Uterus (tissue), 2 donors: ENCODE data around the gene RET.

Experiments
- POLR2A ChIP-seq, 2 donors: fragments of 450-650 bp; IDR thresholded peaks; one replicate each; pipeline ENCODE4 v1.6.1; 2016; ENCODE audit warnings: antibody characterized with exemption in 2 of 2, mild to moderate bottlenecking in 1 of 2, moderate library complexity in 1 of 2
- TF ChIP-seq, protein P1 (sequence below), 4 experiments: fragments of 200-600 bp in 2 of 4; fragments of 450-650 bp in 2 of 4; sonication (generic) in 2 of 4; IDR thresholded peaks; one replicate each; pipeline ENCODE4 v1.5.1; 2016 to 2019; ENCODE audit warnings: antibody characterized with exemption in 4 of 4, mild to moderate bottlenecking in 2 of 4, moderate library complexity in 1 of 4

DNA sequence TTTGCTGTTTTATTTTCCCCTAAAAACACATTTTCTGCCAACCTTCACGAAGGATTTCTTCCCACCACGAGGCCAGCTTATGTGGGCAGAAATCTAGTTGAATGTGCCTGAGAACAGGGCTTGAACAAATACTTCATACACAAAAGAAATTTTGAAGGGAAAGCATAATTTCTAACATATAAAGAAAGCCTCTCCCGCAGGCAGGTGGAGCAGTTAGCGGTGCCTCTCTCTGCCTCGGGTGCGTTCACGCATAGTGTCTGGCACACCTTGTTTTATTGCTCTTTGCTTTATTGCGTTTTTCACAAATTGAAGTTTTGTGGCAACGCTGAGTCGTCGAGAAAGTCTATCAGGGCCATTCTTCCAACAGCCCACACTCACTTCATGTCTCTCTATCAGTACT, 54.4 kb downstream of the RET start:
- TF ChIP-seq, protein P1, sequence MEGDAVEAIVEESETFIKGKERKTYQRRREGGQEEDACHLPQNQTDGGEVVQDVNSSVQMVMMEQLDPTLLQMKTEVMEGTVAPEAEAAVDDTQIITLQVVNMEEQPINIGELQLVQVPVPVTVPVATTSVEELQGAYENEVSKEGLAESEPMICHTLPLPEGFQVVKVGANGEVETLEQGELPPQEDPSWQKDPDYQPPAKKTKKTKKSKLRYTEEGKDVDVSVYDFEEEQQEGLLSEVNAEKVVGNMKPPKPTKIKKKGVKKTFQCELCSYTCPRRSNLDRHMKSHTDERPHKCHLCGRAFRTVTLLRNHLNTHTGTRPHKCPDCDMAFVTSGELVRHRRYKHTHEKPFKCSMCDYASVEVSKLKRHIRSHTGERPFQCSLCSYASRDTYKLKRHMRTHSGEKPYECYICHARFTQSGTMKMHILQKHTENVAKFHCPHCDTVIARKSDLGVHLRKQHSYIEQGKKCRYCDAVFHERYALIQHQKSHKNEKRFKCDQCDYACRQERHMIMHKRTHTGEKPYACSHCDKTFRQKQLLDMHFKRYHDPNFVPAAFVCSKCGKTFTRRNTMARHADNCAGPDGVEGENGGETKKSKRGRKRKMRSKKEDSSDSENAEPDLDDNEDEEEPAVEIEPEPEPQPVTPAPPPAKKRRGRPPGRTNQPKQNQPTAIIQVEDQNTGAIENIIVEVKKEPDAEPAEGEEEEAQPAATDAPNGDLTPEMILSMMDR (IDR thresholded peaks at IDR 0.05) = no peak
- no peak for TF ChIP-seq POLR2A (IDR thresholded peaks at IDR 0.05)
